OCI-LY3 (cell line): ENCODE measurements around the gene MT1HL1.

Experiments
- CTCF ChIP-seq: fragments of 200-600, 300-600 bp; sonication (generic); IDR thresholded peaks from 2 replicates; pipeline ENCODE4 v1.5.1; 2014; ENCODE audit warnings: antibody characterized with exemption, low read length, low read depth
- EZH2phosphoT487 ChIP-seq: fragments of 200-600 bp; shearing (Covaris generic); IDR thresholded peaks from 2 replicates; pipeline ENCODE4 v1.6.1; 2018; ENCODE audit warnings: antibody characterized with exemption, mixed run types, low read depth

GRCh38 chr1:237009611-237010010 is 5.4 kb upstream of the MT1HL1 start:
- no peak for TF ChIP-seq CTCF
- TF ChIP-seq EZH2phosphoT487, result no peak
